ENCODE data around the gene PPM1E. TPM values are rescaled to one million over a fixed set of nuclear protein-coding genes. Genes with fewer than 3 reads are reported as not detected.

The PPM1E gene
- total RNA-seq: 0.49 and 0.97 TPM in 2 replicates

DNA sequence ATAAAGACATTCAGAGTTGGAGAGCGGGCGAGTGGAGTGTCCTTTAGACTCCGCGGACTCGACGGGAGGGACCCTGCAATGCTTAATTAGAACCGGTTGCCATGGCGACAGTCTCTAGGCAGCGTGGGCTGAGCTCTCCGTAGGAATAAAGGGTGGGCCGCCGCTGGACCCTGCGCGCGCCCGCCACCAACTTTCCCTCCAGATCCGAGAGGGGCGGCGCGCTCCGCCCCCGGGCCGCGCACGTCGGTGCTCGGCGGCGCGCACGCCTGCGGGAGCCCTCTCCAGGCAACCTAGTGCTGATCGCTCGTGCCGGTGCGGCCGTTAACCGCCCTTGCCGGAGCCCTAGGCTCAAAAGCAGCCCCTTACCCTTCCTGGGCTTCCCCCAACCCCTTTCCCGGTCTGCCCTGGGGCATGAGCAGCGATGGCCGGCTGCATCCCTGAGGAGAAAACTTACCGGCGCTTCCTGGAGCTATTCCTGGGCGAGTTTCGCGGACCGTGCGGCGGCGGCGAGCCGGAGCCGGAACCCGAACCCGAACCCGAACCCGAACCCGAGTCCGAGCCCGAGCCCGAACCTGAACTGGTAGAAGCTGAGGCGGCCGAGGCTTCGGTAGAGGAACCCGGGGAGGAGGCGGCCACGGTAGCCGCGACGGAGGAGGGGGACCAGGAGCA lies at the start of gene PPM1E:
Gene PPM1E, plus strand, starts transcription at position 278 of the 669 bp plus-strand sequence.

Small RNAs within 50 kb of the gene (small RNA-seq; reads per million reads assigned to genes)
- gene AC025521.1 (not detected), gene RF00017 (not detected), gene RNU6-518P (not detected)

Other genes with a start within 250 kb of the PPM1E start
- 93.5 and 95.3 TPM in 2 replicates for gene MTMR4, start 241.2 kb upstream of the PPM1E start, total RNA-seq
- under 0.01 TPM in 2 replicates for gene TEX14, start 63.8 kb upstream of the PPM1E start, total RNA-seq
- gene RAD51C, start 63.3 kb upstream of the PPM1E start, total RNA-seq: 11.5 and 11.7 TPM in 2 replicates